Activated CD8-positive, alpha-beta memory T cell treated with anti-CD3 and anti-CD28 coated beads, Interleukin-2, amount 50 U/mL, for 1 hour (primary cell): ENCODE measurements around the gene HDAC4.

ENCODE experiments used
- DNase-seq: peaks from one replicate; pipeline ENCODE4 v3.0.0-alpha.2; 2020; ENCODE audit errors: extremely low read depth

Gene HDAC4

GRCh38 chr2:239236043-239236807 lies 164.6 kb downstream of the HDAC4 start:
- DNase-seq, result no peak

- DNase-seq, result no peak
Measured at GRCh38 chr2:239235311-239235710, 165.5 kb downstream of the HDAC4 start.

GRCh38 chr2:239234191-239235175 lies 166.3 kb downstream of the HDAC4 start:
- DNase-seq, result no peak

GRCh38 chr2:239233576-239233975 lies 167.2 kb downstream of the HDAC4 start:
- DNase-seq, result no peak

- no peak for DNase-seq
Measured at GRCh38 chr2:239232195-239232578, 168.6 kb downstream of the HDAC4 start.

- no peak for DNase-seq
Measured at GRCh38 chr2:239231231-239232194, 169.3 kb downstream of the HDAC4 start.

- DNase-seq, result no peak
Measured at GRCh38 chr2:239230318-239231052, 170.3 kb downstream of the HDAC4 start.

GRCh38 chr2:239229545-239230279 lies 171.1 kb downstream of the HDAC4 start:
- DNase-seq, result no peak

- no peak for DNase-seq
Measured at GRCh38 chr2:239227661-239228371, 173.0 kb downstream of the HDAC4 start.

- DNase-seq, result no peak
Measured at GRCh38 chr2:239226677-239227581, 173.9 kb downstream of the HDAC4 start.

- no peak for DNase-seq
Measured at GRCh38 chr2:239225871-239226561, 174.8 kb downstream of the HDAC4 start.

- no peak for DNase-seq
Measured at GRCh38 chr2:239225371-239225851, 175.4 kb downstream of the HDAC4 start.

- no peak for DNase-seq
Measured at GRCh38 chr2:239224955-239225354, 175.9 kb downstream of the HDAC4 start.

GRCh38 chr2:239224199-239224570 lies 176.6 kb downstream of the HDAC4 start:
- no peak for DNase-seq

GRCh38 chr2:239223310-239224198 lies 177.3 kb downstream of the HDAC4 start:
- DNase-seq, result no peak

- no peak for DNase-seq
Measured at GRCh38 chr2:239222706-239223309, 178.0 kb downstream of the HDAC4 start.
